Body of pancreas (tissue), 4 donors: Measurements from ENCODE around the gene PROX2. TPM values are rescaled to one million over a fixed set of nuclear protein-coding genes. Genes with fewer than 3 reads are reported as not detected.

Source experiments
- ATAC-seq: fragments of 150-250 bp; one replicate; pipeline ENCODE4 v1.9.1; 2016
- DNase-seq, 4 donors: peaks; one replicate each; pipeline ENCODE4 v3.0.0-alpha.2; 2019
- H3K27ac ChIP-seq, 4 donors: fragments of 200-600 bp; sonication (generic); 1 replicate in 3 of 4; 2 replicates in 1 of 4; pipeline versions ENCODE4 v1.5.1 to v1.6.1; 2016 to 2019; ENCODE audit warnings: mild to moderate bottlenecking in 1 of 4, mixed read lengths in 1 of 4, moderate library complexity in 1 of 4
- H3K27me3 ChIP-seq, 2 donors: fragments of 200-600 bp; sonication (generic); one replicate each; pipeline ENCODE4 v1.6.0; 2016; ENCODE audit warnings: mild to moderate bottlenecking in 1 of 2
- H3K36me3 ChIP-seq, 2 donors: fragments of 200-600 bp; sonication (generic); replicated peaks in 1 of 2; 2 replicates each; pipeline ENCODE4 v1.5.1; 2016; ENCODE audit warnings: low read depth in 2 of 2; ENCODE audit not compliant: insufficient read depth in 1 of 2
- H3K4me1 ChIP-seq: fragments of 200-600 bp; sonication (generic); one replicate; pipeline ENCODE4 v1.6.0; 2016
- H3K4me3 ChIP-seq, 2 donors: fragments of 200-600 bp; sonication (generic); 1 replicate in 1 of 2; 2 replicates in 1 of 2; pipeline ENCODE4 v1.5.1; 2016 to 2019
- H3K9me3 ChIP-seq, 3 donors: fragments of 200-600 bp; sonication (generic); 1 replicate in 2 of 3; 2 replicates in 1 of 3; pipeline ENCODE4 v1.5.1; 2016
- CTCF ChIP-seq, 7 experiments: fragments of 450-650 bp in 4 of 7; fragments of 200-600 bp in 3 of 7; sonication (generic) in 3 of 7; IDR thresholded peaks; one replicate each; pipeline ENCODE4 v1.5.1; 2016 to 2019; ENCODE audit warnings: antibody characterized with exemption in 7 of 7
- POLR2A ChIP-seq, 3 donors: fragments of 450-650 bp; IDR thresholded peaks; one replicate each; pipeline ENCODE4 v1.6.1; 2016; ENCODE audit warnings: antibody characterized with exemption in 3 of 3, mild to moderate bottlenecking in 2 of 3
- whole genome bisulfite sequencing, 2 donors: methylation state at CpG; one replicate each; pipeline ENCODE4 v1.1.5; 2017; 5-methylcytosine and 5-hydroxymethylcytosine counted together
- intact Hi-C: fragments of 100-400 bp; cut with DNase I; formaldehyde crosslinking; loops from one replicate; pipeline ENCODE4 v1.15.1; 2023
- total RNA-seq, 2 donors: library from RNA; depleted of rRNA; stranded (reverse); fragments of >200 nt; gene quantifications; one replicate each; pipeline ENCODE4 v1.1.0, GENCODE V29; 2016

PROX2 gene
- total RNA-seq, 2 donors from 2014 or later = 0.52 TPM; not detected in 1

DNA sequence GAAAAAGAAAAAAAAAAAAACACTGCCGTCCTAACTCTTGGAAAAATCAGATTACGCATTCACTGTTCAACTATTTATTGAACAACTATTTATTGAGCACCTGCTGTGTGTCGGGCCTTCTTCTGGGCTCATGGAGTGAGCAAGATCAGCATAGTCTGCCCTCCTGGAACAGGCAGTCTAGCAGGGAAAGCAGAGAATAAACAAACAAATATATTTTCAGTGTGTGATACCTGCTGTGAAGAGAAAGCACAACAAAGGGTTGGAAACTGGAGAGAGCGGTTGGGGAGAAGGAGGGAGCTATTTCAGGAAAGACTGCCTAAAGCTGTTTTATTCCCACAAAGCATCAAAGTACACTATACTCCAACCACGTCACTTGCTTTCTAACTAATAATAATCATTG is 10.8 kb downstream of the PROX2 start:
- no peak for TF ChIP-seq CTCF (IDR thresholded peaks at IDR 0.05)
- no peak for TF ChIP-seq POLR2A (IDR thresholded peaks at IDR 0.05)
- Histone ChIP-seq H3K4me1 (no peaks in the 10 kb centered on the region), H3K27me3 (no peaks in the 10 kb centered on the region), H3K36me3 (no peaks in the 10 kb centered on the region), H3K27ac (no peak overlapping the region), H3K4me3 (no peak overlapping the region), H3K9me3 (no peaks in the 10 kb centered on the region)
- no peak for DNase-seq
- no peak for ATAC-seq
- WGBS, 2 donors = 84 to 87% methylated on average over 5 of the region's 5 CpGs
- intact Hi-C loops = loop anchor here (10.0 kb wide), 1 partner anchor 220 kb away; no protein-coding TSS in a partner anchor

DNA sequence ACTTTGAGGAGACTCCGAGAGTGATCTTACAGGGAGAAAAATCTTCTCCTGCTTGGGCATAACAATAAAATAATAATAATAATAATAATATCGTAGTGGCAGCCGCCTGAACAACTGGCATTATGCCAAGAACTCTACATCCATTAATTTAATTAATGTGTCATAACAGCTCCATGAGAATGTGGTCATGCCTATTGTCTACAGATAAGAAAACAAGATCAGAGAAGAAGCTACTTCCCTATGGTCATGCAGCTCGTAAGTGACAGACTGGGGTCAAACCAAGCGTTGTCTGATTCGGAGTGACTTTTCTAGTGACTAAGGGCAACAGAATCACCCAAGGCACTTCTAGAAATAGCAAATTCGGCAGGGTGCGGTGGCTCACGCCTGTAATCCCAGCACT is 11.7 kb downstream of the PROX2 start:
- H3K9me3 ChIP-seq = no peaks in the 10 kb centered on the region
- no peaks in the 10 kb centered on the region for H3K36me3 ChIP-seq
- no peak for ATAC-seq
- TF ChIP-seq POLR2A (IDR thresholded peaks at IDR 0.05) (no peak), CTCF (IDR thresholded peaks at IDR 0.05) (no peak)
- no peak for DNase-seq
- no peak overlapping the region for H3K4me3 ChIP-seq
- H3K27me3 ChIP-seq = no peaks in the 10 kb centered on the region
- intact Hi-C loops = loop anchor here (5.0 to 10.0 kb wide), 2 partner anchors 43 to 221 kb away; no protein-coding TSS in a partner anchor
- no peak overlapping the region for H3K27ac ChIP-seq
- H3K4me1 ChIP-seq = no peaks in the 10 kb centered on the region
- 69 to 70% methylated on average over 9 of the region's 9 CpGs for WGBS, 2 donors

DNA sequence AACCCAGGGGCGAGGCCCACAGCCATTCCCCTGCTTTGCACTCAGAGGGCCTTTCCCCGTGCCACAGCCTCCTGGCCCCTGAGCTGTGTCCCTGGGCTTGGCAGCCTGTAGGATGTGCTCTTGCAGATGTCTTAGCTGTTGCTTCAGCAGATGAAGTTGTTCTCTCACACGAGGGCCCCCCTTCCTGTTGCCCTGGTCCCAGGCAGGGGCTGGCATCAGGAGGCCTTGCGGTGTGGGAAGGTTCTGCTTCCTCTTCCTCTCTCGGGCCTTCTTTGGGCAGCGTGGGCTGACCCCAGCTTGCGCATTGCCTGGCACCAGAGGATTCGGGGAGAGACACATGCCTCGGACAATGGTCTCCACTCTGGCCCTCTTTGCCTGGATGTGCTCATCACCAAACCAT is 12.7 kb downstream of the PROX2 start:
- H3K27ac ChIP-seq = no peak overlapping the region
- H3K27me3 ChIP-seq = no peaks in the 10 kb centered on the region
- no peaks in the 10 kb centered on the region for H3K9me3 ChIP-seq
- intact Hi-C loops = loop anchor here (5.0 to 10.0 kb wide), 2 partner anchors 44 to 222 kb away; no protein-coding TSS in a partner anchor
- H3K4me3 ChIP-seq = no peak overlapping the region
- ATAC-seq (no peak), DNase-seq (peak in 1 of 4 donors; percentile 49)
- no peaks in the 10 kb centered on the region for H3K4me1 ChIP-seq
- TF ChIP-seq CTCF (IDR thresholded peaks at IDR 0.05) = no peak
- no peak for TF ChIP-seq POLR2A (IDR thresholded peaks at IDR 0.05)
- 55 to 81% methylated on average over 7 to 9 of the region's 9 CpGs for WGBS, 2 donors
- H3K36me3 ChIP-seq = no peaks in the 10 kb centered on the region

- intact Hi-C loops = loop anchor here (5.0 to 10.0 kb wide), 2 partner anchors 46 to 223 kb away; no protein-coding TSS in a partner anchor
- Histone ChIP-seq H3K36me3 (no peaks in the 10 kb centered on the region), H3K9me3 (no peaks in the 10 kb centered on the region), H3K27ac (no peak overlapping the region), H3K4me1 (no peaks in the 10 kb centered on the region), H3K4me3 (no peak overlapping the region), H3K27me3 (no peaks in the 10 kb centered on the region)
- no peak for ATAC-seq
- 54 to 57% methylated on average over 3 of the region's 3 CpGs for WGBS, 2 donors
- TF ChIP-seq CTCF (IDR thresholded peaks at IDR 0.05) (no peak), POLR2A (IDR thresholded peaks at IDR 0.05) (no peak)
- no peak for DNase-seq
Observed at GRCh38 chr14:74861734-74862090, 14.2 kb downstream of the PROX2 start.
